ENCODE measurements around the gene THOC2.

The THOC2 gene

DNA sequence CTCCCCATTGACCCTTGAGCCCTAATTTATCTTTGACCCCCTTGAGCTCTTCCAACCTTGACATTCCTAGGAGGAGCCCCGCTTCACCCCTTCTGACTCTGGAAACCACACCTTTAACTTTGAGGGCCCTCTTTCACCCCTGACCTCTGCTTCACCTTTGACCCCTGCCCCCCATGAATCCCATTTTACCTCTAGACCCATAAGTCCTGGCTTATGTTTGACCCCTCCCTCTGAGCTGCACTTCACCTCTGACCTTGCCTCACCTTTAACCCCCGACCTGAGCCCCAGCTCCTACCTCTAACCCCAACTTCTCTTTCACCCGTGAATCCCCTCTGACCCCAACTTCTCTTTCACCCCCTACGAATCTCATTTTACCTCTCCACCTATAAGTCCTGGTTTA, 169.7 kb downstream of the THOC2 start:
- no peak overlapping the region for H3K27ac ChIP-seq (ENCODE audit: low read length)
- no peaks in the 10 kb centered on the region for H3K9me3 ChIP-seq (ENCODE audit: control insufficient read depth in 1 of 2, low read length in 2 of 2)
- no peaks in the 10 kb centered on the region for H3K4me1 ChIP-seq (ENCODE audit: control insufficient read depth in 1 of 2, insufficient read depth in 2 of 2, low read length in 2 of 2)
- no peaks in the 10 kb centered on the region for H3K27me3 ChIP-seq (ENCODE audit: low read depth, low read length)
- no peaks in the 10 kb centered on the region for H3K36me3 ChIP-seq (ENCODE audit: control insufficient read depth in 1 of 2, insufficient read depth in 2 of 2, low read length in 2 of 2)
- H3K4me3 ChIP-seq (ENCODE audit: low read depth in 1 of 2, low read length in 2 of 2), result no peak overlapping the region

DNA sequence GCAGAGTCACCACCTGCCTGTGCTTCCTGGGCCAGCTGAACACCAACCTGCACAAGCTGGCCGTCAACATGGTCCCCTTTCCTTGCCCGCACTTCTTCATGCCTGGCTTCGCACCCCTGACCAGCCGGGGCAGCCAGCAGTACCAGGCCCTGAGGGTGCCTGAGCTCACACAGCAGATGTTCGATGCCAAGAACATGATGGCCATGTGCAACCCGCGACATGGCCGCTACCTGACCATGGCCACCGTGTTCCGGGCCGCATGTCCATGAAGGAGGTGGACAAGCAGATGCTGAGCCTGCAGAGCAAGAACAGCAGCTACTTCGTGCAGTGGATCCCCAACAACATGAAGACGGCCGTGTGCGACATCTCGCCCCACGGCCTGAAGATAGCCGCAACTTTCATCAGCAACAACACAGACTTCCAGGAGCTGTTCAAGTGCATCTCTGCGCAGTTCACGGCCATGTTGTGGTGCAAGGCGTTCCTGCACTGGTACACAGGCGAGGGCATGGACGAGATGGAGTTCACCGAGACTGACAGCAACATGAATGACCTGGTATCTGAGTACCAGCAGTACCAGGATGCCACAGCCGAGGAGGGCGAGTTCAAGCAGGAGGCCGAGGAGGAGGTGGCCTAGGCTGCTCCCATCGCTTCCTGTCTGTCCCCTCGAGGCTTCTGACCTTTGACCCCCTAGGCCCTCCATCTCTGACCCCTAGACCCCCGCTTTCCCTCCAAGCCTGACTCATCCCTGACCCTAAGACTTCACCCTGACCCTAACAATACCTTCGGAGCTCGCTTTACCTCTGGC, 170.3 kb downstream of the THOC2 start:
- Histone ChIP-seq H3K27me3 (ENCODE audit: low read depth, low read length) (no peaks in the 10 kb centered on the region), H3K9me3 (ENCODE audit: control insufficient read depth in 1 of 2, low read length in 2 of 2) (no peaks in the 10 kb centered on the region), H3K36me3 (ENCODE audit: control insufficient read depth in 1 of 2, insufficient read depth in 2 of 2, low read length in 2 of 2) (no peaks in the 10 kb centered on the region), H3K4me1 (ENCODE audit: control insufficient read depth in 1 of 2, insufficient read depth in 2 of 2, low read length in 2 of 2) (no peaks in the 10 kb centered on the region), H3K4me3 (ENCODE audit: low read depth in 1 of 2, low read length in 2 of 2) (no peak overlapping the region), H3K27ac (ENCODE audit: low read length) (no peak overlapping the region)

DNA sequence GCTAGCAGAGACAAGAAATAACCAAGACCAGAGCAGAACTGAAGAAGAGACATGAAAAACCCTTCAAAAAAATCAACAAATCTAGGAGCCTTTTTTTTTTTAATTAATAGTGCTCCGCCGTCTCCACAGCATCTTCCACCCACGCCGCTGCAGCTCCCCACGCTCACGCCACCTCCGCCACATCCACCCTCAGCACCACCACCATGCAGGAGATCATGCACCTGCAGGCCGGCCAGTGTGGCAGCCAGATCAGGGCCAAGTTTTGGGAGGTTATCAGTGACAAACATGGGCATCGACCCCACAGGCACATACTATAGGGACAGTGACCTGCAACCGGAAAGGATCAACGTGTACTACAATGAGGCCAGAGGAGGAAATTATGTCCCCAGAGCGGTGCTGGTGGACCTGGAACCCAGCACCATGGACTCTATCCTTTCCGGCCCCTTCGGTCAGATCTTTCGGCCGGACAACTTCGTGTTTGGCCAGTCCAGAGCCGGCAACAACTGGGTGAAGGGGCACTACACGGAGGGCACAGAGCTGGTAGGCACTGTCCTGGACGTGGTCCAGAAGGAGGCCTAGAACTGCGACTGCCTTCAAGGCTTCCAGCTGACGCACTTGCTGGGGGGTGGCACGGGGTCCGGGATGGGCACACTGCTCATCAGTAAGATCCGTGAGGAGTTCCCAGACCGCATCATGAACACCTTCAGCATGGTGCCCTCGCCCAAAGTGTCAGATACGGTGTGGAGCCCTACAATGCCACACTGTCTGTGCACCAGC, 171.2 kb downstream of the THOC2 start:
- H3K27ac ChIP-seq (ENCODE audit: low read length), result no peak overlapping the region
- no peaks in the 10 kb centered on the region for H3K36me3 ChIP-seq (ENCODE audit: control insufficient read depth in 1 of 2, insufficient read depth in 2 of 2, low read length in 2 of 2)
- H3K4me1 ChIP-seq (ENCODE audit: control insufficient read depth in 1 of 2, insufficient read depth in 2 of 2, low read length in 2 of 2), result no peaks in the 10 kb centered on the region
- H3K27me3 ChIP-seq (ENCODE audit: low read depth, low read length), result no peaks in the 10 kb centered on the region
- no peaks in the 10 kb centered on the region for H3K9me3 ChIP-seq (ENCODE audit: control insufficient read depth in 1 of 2, low read length in 2 of 2)
- H3K4me3 ChIP-seq (ENCODE audit: low read depth in 1 of 2, low read length in 2 of 2), result no peak overlapping the region

DNA sequence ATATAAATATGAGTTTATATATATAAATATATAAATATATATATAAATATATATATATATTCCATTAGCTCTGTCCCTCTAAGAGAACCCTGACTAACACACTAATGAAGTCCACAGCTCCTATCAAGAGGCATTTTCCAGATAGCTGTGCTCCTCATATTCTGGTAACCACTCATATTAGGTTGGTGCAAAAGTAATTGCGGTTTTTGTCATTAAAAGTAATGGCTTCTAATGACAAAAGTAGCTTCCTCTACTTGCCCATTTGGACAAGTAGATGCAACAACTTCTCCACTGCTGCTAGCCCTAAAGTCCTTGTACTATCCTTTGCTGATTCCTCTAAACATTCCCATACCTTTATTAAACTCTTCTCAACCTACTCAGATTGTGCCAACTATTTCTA, 182.0 kb downstream of the THOC2 start:
- H3K27ac ChIP-seq (ENCODE audit: low read length), result no peak overlapping the region
- no peaks in the 10 kb centered on the region for H3K36me3 ChIP-seq (ENCODE audit: control insufficient read depth in 1 of 2, insufficient read depth in 2 of 2, low read length in 2 of 2)
- no peaks in the 10 kb centered on the region for H3K9me3 ChIP-seq (ENCODE audit: control insufficient read depth in 1 of 2, low read length in 2 of 2)
- H3K4me1 ChIP-seq (ENCODE audit: control insufficient read depth in 1 of 2, insufficient read depth in 2 of 2, low read length in 2 of 2), result no peaks in the 10 kb centered on the region
- no peaks in the 10 kb centered on the region for H3K27me3 ChIP-seq (ENCODE audit: low read depth, low read length)
- no peak overlapping the region for H3K4me3 ChIP-seq (ENCODE audit: low read depth in 1 of 2, low read length in 2 of 2)
